ENCODE measurements around the gene REXO1. TPM values are rescaled to one million over a fixed set of nuclear protein-coding genes. Genes with fewer than 3 reads are reported as not detected.

Gene REXO1
- total RNA-seq, 2 experiments from 2014 or later: 46.5 to 47.5 TPM

- H3K36me3 Mint-ChIP-seq (ENCODE audit: low read depth): peaks cover 2% of the 10 kb centered on the region
- peak within 1 kb of the TSS; percentile 93 for H3K4me3 Mint-ChIP-seq
- peak within 1 kb of the TSS; percentile 87 for H3K27ac Mint-ChIP-seq
- peaks cover 46% of the 10 kb centered on the region for H3K4me1 Mint-ChIP-seq
- no peak for DNase-seq
- ChIA-PET POLR2A (interaction anchor here (2.2 to 4.8 kb wide), 2 partner anchors 9 to 33 kb away, joined by 7 to 40 read pairs; no protein-coding TSS in a partner anchor), CTCF (no interaction called here)
- no peaks in the 10 kb centered on the region for H3K27me3 Mint-ChIP-seq
- no peaks in the 10 kb centered on the region for H3K9me3 Mint-ChIP-seq
Measured at GRCh38 chr19:1863328-1863637, 15.0 kb upstream of the REXO1 start, which contains the start of gene KLF16. Gene KLF16, minus strand, starts transcription at chr19:1863579. Its CDS starts 82 bp downstream, at chr19:1863497.

- CTCF ChIA-PET: no interaction called here
- peak; percentile 57 for DNase-seq
- H3K27me3 Mint-ChIP-seq: no peaks in the 10 kb centered on the region
Measured at GRCh38 chr19:1862424-1863327, 14.4 kb upstream of the REXO1 start.

GRCh38 chr19:1862068-1862423, 13.8 kb upstream of the REXO1 start:
- POLR2A ChIA-PET: no interaction called here
- H3K27ac Mint-ChIP-seq: peak overlapping the region; percentile 87

More at GRCh38 chr19:1862424-1863327, 14.4 kb upstream of the REXO1 start:
- H3K36me3 Mint-ChIP-seq (ENCODE audit: low read depth): peaks cover 2% of the 10 kb centered on the region
- H3K4me3 Mint-ChIP-seq: peak overlapping the region; percentile 93
- peaks cover 47% of the 10 kb centered on the region for H3K4me1 Mint-ChIP-seq
- H3K27ac Mint-ChIP-seq: peak overlapping the region; percentile 87
- H3K9me3 Mint-ChIP-seq: no peaks in the 10 kb centered on the region
- POLR2A ChIA-PET: no interaction called here

GRCh38 chr19:1861599-1862031, 13.3 kb upstream of the REXO1 start:
- no peak for DNase-seq
- peaks cover 43% of the 10 kb centered on the region for H3K4me1 Mint-ChIP-seq
- POLR2A ChIA-PET: no interaction called here
- peak overlapping the region; percentile 93 for H3K4me3 Mint-ChIP-seq
- H3K27ac Mint-ChIP-seq: peak overlapping the region; percentile 87
- CTCF ChIA-PET: no interaction called here
- peaks cover 2% of the 10 kb centered on the region for H3K36me3 Mint-ChIP-seq (ENCODE audit: low read depth)
- no peaks in the 10 kb centered on the region for H3K27me3 Mint-ChIP-seq
- H3K9me3 Mint-ChIP-seq: no peaks in the 10 kb centered on the region

More at GRCh38 chr19:1862068-1862423, 13.8 kb upstream of the REXO1 start:
- peaks cover 2% of the 10 kb centered on the region for H3K36me3 Mint-ChIP-seq (ENCODE audit: low read depth)
- H3K9me3 Mint-ChIP-seq: no peaks in the 10 kb centered on the region
- DNase-seq: no peak
- peak overlapping the region; percentile 93 for H3K4me3 Mint-ChIP-seq
- peaks cover 45% of the 10 kb centered on the region for H3K4me1 Mint-ChIP-seq
- H3K27me3 Mint-ChIP-seq: no peaks in the 10 kb centered on the region
- CTCF ChIA-PET: no interaction called here

- no peak for DNase-seq
- Mint-ChIP-seq H3K4me3 (peak overlapping the region; percentile 93), H3K27ac (peak overlapping the region; percentile 21), H3K36me3 (ENCODE audit: low read depth) (peaks cover 2% of the 10 kb centered on the region), H3K9me3 (no peaks in the 10 kb centered on the region), H3K27me3 (no peaks in the 10 kb centered on the region), H3K4me1 (peaks cover 46% of the 10 kb centered on the region)
- ChIA-PET POLR2A (interaction anchor here (1.1 to 1.3 kb wide), 2 partner anchors 14 to 23 kb away, joined by 4 read pairs; no protein-coding TSS in a partner anchor), CTCF (no interaction called here)
Measured at GRCh38 chr19:1860821-1861598, 12.7 kb upstream of the REXO1 start.

GRCh38 chr19:1860042-1860775, 11.9 kb upstream of the REXO1 start:
- Mint-ChIP-seq H3K4me3 (peak overlapping the region; percentile 7), H3K36me3 (ENCODE audit: low read depth) (peaks cover 2% of the 10 kb centered on the region), H3K9me3 (no peaks in the 10 kb centered on the region), H3K27me3 (no peaks in the 10 kb centered on the region), H3K4me1 (peaks cover 45% of the 10 kb centered on the region), H3K27ac (no peak overlapping the region)
- peak; percentile 45 for DNase-seq
- POLR2A ChIA-PET: interaction anchor here (1.1 to 1.3 kb wide), 2 partner anchors 15 to 24 kb away, joined by 4 read pairs; no protein-coding TSS in a partner anchor
- CTCF ChIA-PET: no interaction called here

GRCh38 chr19:1859331-1859781, 11.1 kb upstream of the REXO1 start:
- POLR2A ChIA-PET: no interaction called here
- Mint-ChIP-seq H3K27me3 (no peaks in the 10 kb centered on the region), H3K4me1 (peaks cover 52% of the 10 kb centered on the region), H3K36me3 (ENCODE audit: low read depth) (peaks cover 2% of the 10 kb centered on the region), H3K4me3 (no peak overlapping the region), H3K27ac (peak overlapping the region; percentile 49), H3K9me3 (no peaks in the 10 kb centered on the region)
- DNase-seq: no peak
- CTCF ChIA-PET: no interaction called here

GRCh38 chr19:1858412-1859081, 10.3 kb upstream of the REXO1 start:
- no peak for DNase-seq
- peak overlapping the region; percentile 65 for H3K27ac Mint-ChIP-seq
- peaks cover 54% of the 10 kb centered on the region for H3K4me1 Mint-ChIP-seq
- peak overlapping the region; percentile 39 for H3K4me3 Mint-ChIP-seq
- no peaks in the 10 kb centered on the region for H3K9me3 Mint-ChIP-seq
- POLR2A ChIA-PET: interaction anchor here (0.7 to 2.3 kb wide), 6 partner anchors 12 to 589 kb away, joined by 3 to 11 read pairs (median 6); partner anchors contain the start of genes ADAT3, CIRBP and SCAMP4
- CTCF ChIA-PET: no interaction called here
- peaks cover 2% of the 10 kb centered on the region for H3K36me3 Mint-ChIP-seq (ENCODE audit: low read depth)
- H3K27me3 Mint-ChIP-seq: no peaks in the 10 kb centered on the region

GRCh38 chr19:1857648-1858326, 9.5 kb upstream of the REXO1 start:
- no peaks in the 10 kb centered on the region for H3K27me3 Mint-ChIP-seq
- ChIA-PET POLR2A (interaction anchor here (0.7 to 2.8 kb wide), 8 partner anchors 11 to 589 kb away, joined by 3 to 11 read pairs (median 6); partner anchors contain the start of genes ADAT3, CIRBP and SCAMP4), CTCF (no interaction called here)
- H3K27ac Mint-ChIP-seq: peak overlapping the region; percentile 78
- peak overlapping the region; percentile 65 for H3K4me3 Mint-ChIP-seq
- H3K4me1 Mint-ChIP-seq: peaks cover 60% of the 10 kb centered on the region
- no peak for DNase-seq
- H3K9me3 Mint-ChIP-seq: no peaks in the 10 kb centered on the region
- peaks cover 7% of the 10 kb centered on the region for H3K36me3 Mint-ChIP-seq (ENCODE audit: low read depth)

- Mint-ChIP-seq H3K36me3 (ENCODE audit: low read depth) (peaks cover 4% of the 10 kb centered on the region), H3K4me3 (peak overlapping the region; percentile 80), H3K4me1 (peaks cover 62% of the 10 kb centered on the region), H3K27ac (peak overlapping the region; percentile 96), H3K9me3 (no peaks in the 10 kb centered on the region), H3K27me3 (no peaks in the 10 kb centered on the region)
- CTCF ChIA-PET: interaction anchor here (1.3 kb wide), 1 partner anchor 31 kb away, joined by 3 read pairs; no protein-coding TSS in a partner anchor
- DNase-seq: peak; percentile 59
- POLR2A ChIA-PET: interaction anchor here (0.7 to 2.8 kb wide), 16 partner anchors 8 to 588 kb away, joined by 3 to 11 read pairs (median 6); partner anchors contain the start of genes ADAT3, CIRBP and SCAMP4
Measured at GRCh38 chr19:1856698-1857603, 8.7 kb upstream of the REXO1 start.

- CTCF ChIA-PET: interaction anchor here (1.3 kb wide), 1 partner anchor 30 kb away, joined by 3 read pairs; no protein-coding TSS in a partner anchor
- no peak for DNase-seq
- peaks cover 58% of the 10 kb centered on the region for H3K4me1 Mint-ChIP-seq
Measured at GRCh38 chr19:1856345-1856697, 8.0 kb upstream of the REXO1 start.

More at GRCh38 chr19:1856345-1856697, 8.0 kb upstream of the REXO1 start:
- no peaks in the 10 kb centered on the region for H3K27me3 Mint-ChIP-seq
- H3K9me3 Mint-ChIP-seq: no peaks in the 10 kb centered on the region
- H3K36me3 Mint-ChIP-seq (ENCODE audit: low read depth): peaks cover 4% of the 10 kb centered on the region
- POLR2A ChIA-PET: interaction anchor here (0.7 to 2.8 kb wide), 13 partner anchors 8 to 446 kb away, joined by 3 to 10 read pairs (median 6); partner anchors contain the start of genes ADAT3 and SCAMP4
- H3K4me3 Mint-ChIP-seq: peak overlapping the region; percentile 80
- H3K27ac Mint-ChIP-seq: peak overlapping the region; percentile 96
